ENCODE results near the gene KNOP1. TPM values are rescaled to one million over a fixed set of nuclear protein-coding genes. Genes with fewer than 3 reads are reported as not detected.

KNOP1 gene
- total RNA-seq, 2 experiments from 2014 or later: 19.7 to 33.2 TPM

- ChIA-PET CTCF (ENCODE audit: unreplicated experiment) (no interaction called here), POLR2A (no interaction called here)
- peaks cover 14% of the 10 kb centered on the region for H4K20me1 ChIP-seq (ENCODE audit: insufficient read depth, low read length)
- no peak for TF ChIP-seq CTCF (conservative IDR thresholded peaks at IDR 0.05; ENCODE audit: low read length)
- TF ChIP-seq EZH2phosphoT487 (IDR thresholded peaks at IDR 0.05; ENCODE audit: borderline replicate concordance, low read depth, low read length): no peak
- peaks cover 43% of the 10 kb centered on the region for H3K79me2 ChIP-seq (ENCODE audit: insufficient read depth, low read depth, low read length)
- no peak overlapping the region for H2AFZ ChIP-seq (ENCODE audit: low read length)
- H3K4me1 ChIP-seq (ENCODE audit: insufficient read depth, low read length, poor library complexity, severe bottlenecking): peaks cover 19% of the 10 kb centered on the region
- intact Hi-C loops (cut with micrococcal nuclease; ENCODE audit: unreplicated experiment): loop anchor here (5.0 kb wide), 1 partner anchor 159 kb away; the partner anchor contains the start of gene VPS35L
- H3K4me3 ChIP-seq (ENCODE audit: low read depth, low read length, poor library complexity, severe bottlenecking): peak overlapping the region; percentile 88
- H3K4me2 ChIP-seq (ENCODE audit: low read length): peak overlapping the region; percentile 75
- H3K27ac ChIP-seq (ENCODE audit: low read depth, low read length, poor library complexity, severe bottlenecking): no peak overlapping the region
- no peaks in the 10 kb centered on the region for H3K9me2 ChIP-seq (ENCODE audit: insufficient read depth, low read length)
- BruUV-seq (replicated peaks): no TSS peak
- no peak for DNase-seq (ENCODE audit: low spot score)
- peaks cover 39% of the 10 kb centered on the region for H3K36me3 ChIP-seq (ENCODE audit: insufficient read depth, low read length)
- H3K9me3 ChIP-seq (ENCODE audit: low read length): no peaks in the 10 kb centered on the region
Measured at GRCh38 chr16:19716183-19716582, 1.8 kb downstream of the KNOP1 start.

- H2AFZ ChIP-seq (ENCODE audit: low read length): no peak overlapping the region
- no TSS peak for BruUV-seq (replicated peaks)
- H4K20me1 ChIP-seq (ENCODE audit: insufficient read depth, low read length): peaks cover 14% of the 10 kb centered on the region
- H3K36me3 ChIP-seq (ENCODE audit: insufficient read depth, low read length): peaks cover 46% of the 10 kb centered on the region
- H3K9me2 ChIP-seq (ENCODE audit: insufficient read depth, low read length): no peaks in the 10 kb centered on the region
- TF ChIP-seq CTCF (conservative IDR thresholded peaks at IDR 0.05; ENCODE audit: low read length): no peak
- TF ChIP-seq EZH2phosphoT487 (IDR thresholded peaks at IDR 0.05; ENCODE audit: borderline replicate concordance, low read depth, low read length): no peak
- no peak for DNase-seq (ENCODE audit: low spot score)
- no peak overlapping the region for H3K4me3 ChIP-seq (ENCODE audit: low read depth, low read length, poor library complexity, severe bottlenecking)
- H3K79me2 ChIP-seq (ENCODE audit: insufficient read depth, low read depth, low read length): peaks cover 43% of the 10 kb centered on the region
- H3K27ac ChIP-seq (ENCODE audit: low read depth, low read length, poor library complexity, severe bottlenecking): no peak overlapping the region
- ChIA-PET CTCF (ENCODE audit: unreplicated experiment) (no interaction called here), POLR2A (interaction anchor here (0.7 kb wide), 1 partner anchor 102 kb away, joined by 4 read pairs; no protein-coding TSS in a partner anchor)
- peak overlapping the region; percentile 75; the same call in 1 of the 2 replicates for H3K4me2 ChIP-seq (ENCODE audit: low read length)
- intact Hi-C loops (cut with micrococcal nuclease; ENCODE audit: unreplicated experiment): loop anchor here (5.0 kb wide), 1 partner anchor 158 kb away; the partner anchor contains the start of gene VPS35L
- no peaks in the 10 kb centered on the region for H3K9me3 ChIP-seq (ENCODE audit: low read length)
- H3K4me1 ChIP-seq (ENCODE audit: insufficient read depth, low read length, poor library complexity, severe bottlenecking): peaks cover 19% of the 10 kb centered on the region
Measured at GRCh38 chr16:19715566-19715965, 2.5 kb downstream of the KNOP1 start.

DNA sequence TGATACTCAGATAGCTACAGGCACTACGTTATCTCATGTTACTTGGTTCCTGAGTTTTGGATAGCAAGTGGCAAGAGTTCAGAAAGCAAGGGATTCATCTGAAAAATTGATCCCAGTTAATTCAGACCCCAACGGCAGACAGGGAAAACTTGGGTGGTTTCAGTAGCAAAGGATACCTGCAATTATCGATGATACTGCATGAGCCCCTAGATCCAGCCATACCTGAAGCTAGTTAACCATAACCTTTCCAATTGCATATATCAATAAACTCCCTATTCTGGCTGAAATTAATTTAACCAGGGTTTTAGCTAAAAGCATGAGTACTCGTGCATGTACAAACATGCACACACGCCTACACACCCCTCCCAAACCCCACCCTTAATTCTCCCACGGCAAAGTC is 4.3 kb downstream of the KNOP1 start:
- no peak for TF ChIP-seq CTCF (conservative IDR thresholded peaks at IDR 0.05; ENCODE audit: low read length)
- no peak for TF ChIP-seq EZH2phosphoT487 (IDR thresholded peaks at IDR 0.05; ENCODE audit: borderline replicate concordance, low read depth, low read length)
- POLR2A ChIA-PET: no interaction called here
- H2AFZ ChIP-seq (ENCODE audit: low read length): no peak overlapping the region
- H3K4me1 ChIP-seq (ENCODE audit: insufficient read depth, low read length, poor library complexity, severe bottlenecking): peaks cover 11% of the 10 kb centered on the region
- DNase-seq (ENCODE audit: low spot score): no peak
- CTCF ChIA-PET (ENCODE audit: unreplicated experiment): no interaction called here
- intact Hi-C loops (cut with micrococcal nuclease; ENCODE audit: unreplicated experiment): no loop called here
- no peaks in the 10 kb centered on the region for H3K9me3 ChIP-seq (ENCODE audit: low read length)
- no peak overlapping the region for H3K4me3 ChIP-seq (ENCODE audit: low read depth, low read length, poor library complexity, severe bottlenecking)
- no peaks in the 10 kb centered on the region for H3K9me2 ChIP-seq (ENCODE audit: insufficient read depth, low read length)
- BruUV-seq (replicated peaks): no TSS peak
- H3K4me2 ChIP-seq (ENCODE audit: low read length): no peak overlapping the region
- H3K79me2 ChIP-seq (ENCODE audit: insufficient read depth, low read depth, low read length): peaks cover 43% of the 10 kb centered on the region
- peaks cover 14% of the 10 kb centered on the region for H4K20me1 ChIP-seq (ENCODE audit: insufficient read depth, low read length)
- peaks cover 64% of the 10 kb centered on the region for H3K36me3 ChIP-seq (ENCODE audit: insufficient read depth, low read length)
- H3K27ac ChIP-seq (ENCODE audit: low read depth, low read length, poor library complexity, severe bottlenecking): no peak overlapping the region

All from OCI-LY7 (cell line).